H1 (cell line): ENCODE measurements around the gene EGFLAM. TPM values are rescaled to one million over a fixed set of nuclear protein-coding genes. Genes with fewer than 3 reads are reported as not detected.

Experiments
- CTCF ChIA-PET: fragments of 300-600 bp; sonication (Branson Sonifier 250); formaldehyde crosslinking; loops from one replicate; lab custom pipeline; 2021; ENCODE audit not compliant: partially characterized antibody; lab: Charles Lee
- POLR2A ChIA-PET: fragments of 300-600 bp; sonication (Branson Sonifier 250); formaldehyde crosslinking; loops from one replicate; lab custom pipeline; 2021; ENCODE audit warnings: inconsistent platforms; ENCODE audit not compliant: partially characterized antibody; lab: Charles Lee
- DNase-seq, 2 experiments: peaks; one replicate each; pipeline versions ENCODE4 v3.0.0 to v3.0.0-alpha.2; 2010 to 2022; ENCODE audit warnings: low spot score in 2 of 2, low read depth in 1 of 2, mixed read lengths in 1 of 2
- FAIRE-seq: peaks from 2 replicates; lab custom pipeline; 2011; peaks lifted over from hg19 to GRCh38; lab: Jason Lieb, UNC
- H2AFZ ChIP-seq: 2 replicates; pipeline ENCODE4 v1.8.1; 2012; ENCODE audit warnings: low read length, inconsistent platforms
- H2AK5ac ChIP-seq: 2 replicates; pipeline ENCODE4 v1.6.1; 2013; ENCODE audit warnings: low read depth, low read length
- H2BK120ac ChIP-seq: replicated peaks from 2 replicates; pipeline ENCODE3; 2013; ENCODE audit warnings: low read depth, low read length, inconsistent platforms
- H2BK12ac ChIP-seq: 2 replicates; pipeline ENCODE4 v1.6.1; 2013; ENCODE audit warnings: low read depth, low read length
- H2BK15ac ChIP-seq: 2 replicates; pipeline ENCODE4 v1.6.1; 2013; ENCODE audit warnings: low read length
- H2BK20ac ChIP-seq: 2 replicates; pipeline ENCODE4 v1.6.1; 2013; ENCODE audit warnings: low read length
- H2BK5ac ChIP-seq: 2 replicates; pipeline ENCODE4 v1.6.1; 2013; ENCODE audit warnings: low read depth, low read length
- H3K14ac ChIP-seq: 2 replicates; pipeline ENCODE4 v1.6.1; 2013; ENCODE audit warnings: inconsistent platforms; ENCODE audit not compliant: insufficient read length
- H3K18ac ChIP-seq: 2 replicates; pipeline ENCODE4 v1.6.1; 2013; ENCODE audit warnings: low read length; ENCODE audit errors: extremely low read depth
- H3K23ac ChIP-seq: 2 replicates; pipeline ENCODE4 v1.6.1; 2013; ENCODE audit warnings: inconsistent platforms; ENCODE audit not compliant: insufficient read length
- H3K23me2 ChIP-seq: 2 replicates; pipeline ENCODE4 v1.6.1; 2013; ENCODE audit warnings: low read depth, low read length
- H3K27ac ChIP-seq: 2 replicates; pipeline ENCODE4 v1.6.1; 2011; ENCODE audit warnings: low read depth, low read length, inconsistent platforms
- H3K27me3 ChIP-seq, 4 experiments: replicated peaks in 1 of 4; 1 replicate in 1 of 4; 2 replicates in 3 of 4; pipeline versions ENCODE4 v1.6.1 to v1.8.1; 2011 to 2013; ENCODE audit warnings: low read length in 3 of 4, mild to moderate bottlenecking in 3 of 4, inconsistent platforms in 2 of 4, mixed read lengths in 2 of 4, moderate library complexity in 1 of 4; ENCODE audit not compliant: control insufficient read depth in 3 of 4, insufficient read depth in 3 of 4; ENCODE audit errors: extremely low read depth in 1 of 4
- H3K36me3 ChIP-seq, 4 experiments: 2 replicates each; pipeline versions ENCODE4 v1.6.1 to v1.8.1; 2011 to 2013; ENCODE audit warnings: mild to moderate bottlenecking in 4 of 4, low read length in 3 of 4, moderate library complexity in 2 of 4, control low read depth in 1 of 4, inconsistent platforms in 1 of 4; ENCODE audit not compliant: insufficient read depth in 4 of 4, control insufficient read depth in 2 of 4
- H3K4ac ChIP-seq: replicated peaks from 2 replicates; pipeline ENCODE3; 2013; ENCODE audit warnings: low read length, low read depth, mixed read lengths, inconsistent platforms; ENCODE audit not compliant: insufficient read length
- H3K4me1 ChIP-seq, 4 experiments: replicated peaks in 1 of 4; 1 replicate in 1 of 4; 2 replicates in 3 of 4; pipeline versions ENCODE4 v1.6.1 to v1.8.1; 2011 to 2013; ENCODE audit warnings: low read length in 3 of 4, inconsistent platforms in 2 of 4, mixed read lengths in 1 of 4; ENCODE audit not compliant: insufficient read depth in 4 of 4, control insufficient read depth in 3 of 4
- H3K4me2 ChIP-seq, 2 experiments: 2 replicates each; pipeline versions ENCODE4 v1.6.1 to v1.8.1; 2011 to 2013; ENCODE audit warnings: low read depth in 2 of 2, low read length in 2 of 2, control low read depth in 1 of 2, inconsistent platforms in 1 of 2, mild to moderate bottlenecking in 1 of 2; ENCODE audit not compliant: insufficient read depth in 1 of 2
- H3K4me3 ChIP-seq, 4 experiments: fragments of 200-600, 300-600 bp in 1 of 4; sonication (generic), shearing (Covaris generic), sonication (Bioruptor Twin) in 1 of 4; 2 replicates each; pipeline versions ENCODE4 v1.5.1 to v1.8.1; 2011 to 2016; ENCODE audit warnings: low read length in 4 of 4, low read depth in 3 of 4, control low read depth in 2 of 4, inconsistent platforms in 2 of 4, mild to moderate bottlenecking in 2 of 4, mixed read lengths in 1 of 4, moderate library complexity in 1 of 4; ENCODE audit not compliant: insufficient read depth in 2 of 4; ENCODE audit errors: extremely low read depth in 1 of 4
- H3K56ac ChIP-seq: replicated peaks from 2 replicates; pipeline ENCODE3; 2013; ENCODE audit warnings: low read depth, mild to moderate bottlenecking, mixed read lengths, low read length, inconsistent platforms; ENCODE audit not compliant: insufficient read length
- H3K79me1 ChIP-seq: 2 replicates; pipeline ENCODE4 v1.6.1; 2013; ENCODE audit warnings: low read depth, low read length, control low read depth
- H3K79me2 ChIP-seq, 2 experiments: 2 replicates each; pipeline versions ENCODE4 v1.6.1 to v1.8.1; 2012 to 2013; ENCODE audit warnings: low read length in 2 of 2, mild to moderate bottlenecking in 2 of 2, inconsistent platforms in 1 of 2; ENCODE audit not compliant: insufficient read depth in 2 of 2, control insufficient read depth in 1 of 2
- H3K9ac ChIP-seq, 4 experiments: replicated peaks in 1 of 4; 1 replicate in 1 of 4; 2 replicates in 3 of 4; pipeline versions ENCODE4 v1.6.1 to v1.8.1; 2011 to 2013; ENCODE audit warnings: low read depth in 3 of 4, low read length in 3 of 4, control low read depth in 2 of 4, mild to moderate bottlenecking in 2 of 4, moderate library complexity in 2 of 4, inconsistent platforms in 1 of 4; ENCODE audit errors: extremely low read depth in 1 of 4
- H3K9me3 ChIP-seq, 2 experiments: 2 replicates each; pipeline versions ENCODE4 v1.6.1 to v1.8.1; 2012 to 2013; ENCODE audit warnings: mild to moderate bottlenecking in 2 of 2, moderate library complexity in 2 of 2, control low read depth in 1 of 2, inconsistent platforms in 1 of 2, low read depth in 1 of 2, low read length in 1 of 2, mixed read lengths in 1 of 2; ENCODE audit not compliant: insufficient read depth in 2 of 2
- H4K20me1 ChIP-seq, 2 experiments: replicated peaks in 1 of 2; 2 replicates each; pipeline versions ENCODE3 to v1.8.1; 2011 to 2013; ENCODE audit warnings: inconsistent platforms in 2 of 2, low read length in 2 of 2, mild to moderate bottlenecking in 1 of 2; ENCODE audit not compliant: insufficient read depth in 2 of 2, control insufficient read depth in 1 of 2
- H4K5ac ChIP-seq: 2 replicates; pipeline ENCODE4 v1.6.1; 2013; ENCODE audit warnings: low read length, low read depth, mixed read lengths, inconsistent platforms; ENCODE audit not compliant: insufficient read length
- H4K8ac ChIP-seq: 2 replicates; pipeline ENCODE4 v1.8.0; 2013; ENCODE audit warnings: mild to moderate bottlenecking, moderate library complexity, low read length, inconsistent platforms; ENCODE audit not compliant: insufficient read depth; ENCODE audit errors: extremely low read depth
- H4K91ac ChIP-seq: replicated peaks from 2 replicates; pipeline ENCODE3; 2013; ENCODE audit warnings: low read length, mixed read lengths, inconsistent platforms; ENCODE audit not compliant: insufficient read length
- CBX8 ChIP-seq: fragments of 300-800, 300-1000 bp; sonication (generic); IDR thresholded peaks from 2 replicates; pipeline ENCODE4 v1.7.1; 2016; ENCODE audit warnings: low read depth, low read length, borderline replicate concordance
- CEBPB ChIP-seq: IDR thresholded peaks from 2 replicates; pipeline ENCODE4 v1.6.1; 2012; ENCODE audit warnings: low read depth, low read length
- EZH2 ChIP-seq: fragments of 200-600 bp; sonication (generic); IDR thresholded peaks from 2 replicates; pipeline ENCODE4 v1.7.1; 2012; ENCODE audit warnings: low read depth, mild to moderate bottlenecking, moderate library complexity, low read length, inconsistent platforms; ENCODE audit not compliant: severe bottlenecking
- FOSL1 ChIP-seq: IDR thresholded peaks from 2 replicates; pipeline ENCODE4 v1.6.1; 2011; ENCODE audit warnings: mild to moderate bottlenecking, low read depth, low read length, moderate library complexity; ENCODE audit not compliant: insufficient read depth
- GTF2F1 ChIP-seq: IDR thresholded peaks from 2 replicates; pipeline ENCODE4 v1.6.1; 2012; ENCODE audit warnings: low read depth, low read length, improper control_type of control experiment, borderline replicate concordance
- HDAC2 ChIP-seq, 2 experiments: fragments of 300-600 bp in 1 of 2; sonication (generic) in 1 of 2; IDR thresholded peaks; 2 replicates each; pipeline ENCODE4 v1.6.1; 2011 to 2012; ENCODE audit warnings: low read depth in 2 of 2, low read length in 2 of 2, mild to moderate bottlenecking in 2 of 2, moderate library complexity in 2 of 2, borderline replicate concordance in 1 of 2, inconsistent platforms in 1 of 2
- PHF8 ChIP-seq: fragments of 200-600 bp; sonication (generic); conservative IDR thresholded peaks from 2 replicates; pipeline ENCODE4 v1.7.1; 2012; ENCODE audit warnings: low read depth, mild to moderate bottlenecking, inconsistent platforms, low read length, moderate library complexity
- RXRA ChIP-seq: IDR thresholded peaks from 2 replicates; pipeline ENCODE4 v1.6.1; 2011; ENCODE audit warnings: low read depth, mild to moderate bottlenecking, low read length, moderate library complexity; ENCODE audit not compliant: insufficient read depth
- SIX5 ChIP-seq: IDR thresholded peaks from 2 replicates; pipeline ENCODE4 v1.6.1; 2011; ENCODE audit warnings: mild to moderate bottlenecking, low read depth, low read length
- SP2 ChIP-seq: IDR thresholded peaks from 2 replicates; pipeline ENCODE4 v1.6.1; 2012; ENCODE audit warnings: mild to moderate bottlenecking, low read length, inconsistent platforms
- SRF ChIP-seq: IDR thresholded peaks from 2 replicates; pipeline ENCODE4 v1.6.1; 2011; ENCODE audit warnings: mild to moderate bottlenecking, low read depth, low read length, moderate library complexity
- TAF7 ChIP-seq: optimal IDR thresholded peaks from 2 replicates; pipeline ENCODE3; 2011; ENCODE audit warnings: low read depth, mild to moderate bottlenecking, inconsistent platforms, low read length, moderate library complexity, borderline replicate concordance
- TEAD4 ChIP-seq: IDR thresholded peaks from 2 replicates; pipeline ENCODE4 v1.6.1; 2012; ENCODE audit warnings: low read depth, low read length, inconsistent platforms, mixed read lengths
- YY1 ChIP-seq: IDR thresholded peaks from 2 replicates; pipeline ENCODE4 v1.6.1; 2011; ENCODE audit warnings: low read depth, mild to moderate bottlenecking, low read length
- ZNF274 ChIP-seq: IDR thresholded peaks from 2 replicates; pipeline ENCODE4 v1.7.0; 2012; ENCODE audit warnings: low read length, borderline replicate concordance; ENCODE audit errors: extremely low read depth
- WGBS, 2 experiments: shearing (Covaris generic) in 1 of 2; methylation state at CpG; one replicate each; pipeline versions ENCODE4 v1.1.6 to v1.1.7; 2013 to 2015; ENCODE audit warnings: low lambda C conversion rate in 2 of 2, mixed read lengths in 2 of 2, inconsistent platforms in 1 of 2, low coverage in 1 of 2, missing lambda C conversion rate in 1 of 2; ENCODE audit not compliant: insufficient replicate concordance in 2 of 2, insufficient coverage in 1 of 2, insufficient read length in 1 of 2; ENCODE audit errors: extremely low coverage in 1 of 2, missing lambda C conversion rate in 1 of 2; 5-methylcytosine and 5-hydroxymethylcytosine counted together
- polyA plus RNA-seq, 7 experiments: library from polyadenylated mRNA; depleted of rRNA in 3 of 7; stranded (reverse) in 5 of 7; unstranded in 2 of 7; fragments of >200 nt in 5 of 7; fragments of 200-250 nt in 2 of 7; gene quantifications; 1 replicate in 5 of 7; 2 replicates in 1 of 7; 4 replicates in 1 of 7; pipeline versions ENCODE4 v1.2.1 to v1.2.3, GENCODE V29; 2011 to 2013; ENCODE audit warnings: missing spikeins in 2 of 7, mixed read lengths in 2 of 7
- total RNA-seq: library from RNA; stranded (reverse); fragmentation: NEBNext Ultra II Directional; extraction: Animal tissue kit (Norgen Biotek cat#: 25700); gene quantifications from 2 replicates; pipeline ENCODE4 v1.2.1, GENCODE V29; 2021

The EGFLAM gene
- total and polyA plus RNA-seq, 2 of the 8 experiments (the other 6 are each of a cell fraction or from before 2014, with no cell fraction given) = 0.20 to 0.24 TPM

DNA sequence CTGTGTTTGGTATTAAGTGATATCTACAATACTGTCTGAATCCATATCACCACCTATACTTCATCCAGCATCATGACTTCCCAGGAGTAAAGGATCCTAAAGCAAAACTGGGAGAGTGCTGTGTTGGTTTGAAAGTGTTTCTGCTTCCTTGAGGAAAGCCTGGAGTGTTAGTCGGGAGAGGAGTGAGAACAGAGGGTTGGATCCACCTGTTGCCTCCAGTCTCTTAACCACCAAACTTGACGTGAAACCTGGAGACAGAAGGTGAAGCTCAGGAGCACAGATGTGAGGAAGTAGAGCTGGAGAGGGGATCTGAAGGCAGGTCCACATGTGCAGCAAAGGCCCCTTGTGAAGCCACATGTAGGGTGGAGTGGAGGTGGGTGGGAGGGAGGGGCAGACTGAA, 88.2 kb downstream of the EGFLAM start:
- no peak overlapping the region for H4K8ac ChIP-seq
- H3K27ac ChIP-seq = no peak overlapping the region
- no peak overlapping the region for H3K14ac ChIP-seq
- DNase-seq (no peak), FAIRE-seq (no peak)
- no peak overlapping the region for H2AK5ac ChIP-seq
- H3K79me2 ChIP-seq = no peaks in the 10 kb centered on the region
- H2BK20ac ChIP-seq = no peak overlapping the region
- H4K5ac ChIP-seq = no peak overlapping the region
- H2BK15ac ChIP-seq = no peak overlapping the region
- no peak overlapping the region for H2AFZ ChIP-seq
- H3K23ac ChIP-seq = no peak overlapping the region
- no peak overlapping the region for H2BK120ac ChIP-seq
- H3K18ac ChIP-seq = no peak overlapping the region
- no peak overlapping the region for H4K91ac ChIP-seq
- no peak overlapping the region for H3K4me3 ChIP-seq
- H3K56ac ChIP-seq = no peak overlapping the region
- H4K20me1 ChIP-seq = no peaks in the 10 kb centered on the region
- CTCF ChIA-PET = interaction anchor here (0.6 kb wide), 1 partner anchor 36 kb away, joined by 3 read pairs; no protein-coding TSS in a partner anchor
- no peak overlapping the region for H2BK5ac ChIP-seq
- H3K36me3 ChIP-seq = no peaks in the 10 kb centered on the region
- POLR2A ChIA-PET = no interaction called here
- H3K4me1 ChIP-seq = no peaks in the 10 kb centered on the region
- peaks cover 0 to 1% (median 0%) of the 10 kb centered on the region in 4 experiments; a peak in 1 of 7 replicates for H3K27me3 ChIP-seq
- H3K4ac ChIP-seq = no peak overlapping the region
- 79% methylated on average over 2 of the region's 2 CpGs; no CpG with 5 or more reads in 1 of the 2 experiments for WGBS, 2 experiments
- H2BK12ac ChIP-seq = no peak overlapping the region
- H3K9ac ChIP-seq = no peak overlapping the region
- H3K9me3 ChIP-seq = no peaks in the 10 kb centered on the region
- no peaks in the 10 kb centered on the region for H3K23me2 ChIP-seq
- H3K4me2 ChIP-seq = no peak overlapping the region
- H3K79me1 ChIP-seq = no peaks in the 10 kb centered on the region
- no peak for TF ChIP-seq CEBPB
- TF ChIP-seq GTF2F1 = no peak
- no peak for TF ChIP-seq TEAD4
- no peak for TF ChIP-seq ZNF274
- TF ChIP-seq FOSL1 = no peak
- TF ChIP-seq PHF8 = no peak
- TF ChIP-seq CBX8 = no peak
- no peak for TF ChIP-seq SP2
- no peak for TF ChIP-seq HDAC2 (IDR thresholded peaks at IDR 0.05; ENCODE audit: borderline replicate concordance in 1 of 2, low read depth in 2 of 2, low read length in 2 of 2)
- TF ChIP-seq YY1 = no peak
- no peak for TF ChIP-seq RXRA
- no peak for TF ChIP-seq TAF7
- no peak for TF ChIP-seq SIX5
- no peak for TF ChIP-seq SRF
- no peak for TF ChIP-seq EZH2
